22Rv1 (cell line): ENCODE results near the gene LY6G5B.

Experiments used
- ZFX ChIP-seq: fragments of 450-650 bp; IDR thresholded peaks from 2 replicates; pipeline ENCODE4 v1.6.1; 2017; ENCODE audit warnings: antibody characterized with exemption, borderline replicate concordance
- TF ChIP-seq, protein P1 (sequence below): fragments of 450-650 bp; IDR thresholded peaks from 2 replicates; pipeline ENCODE4 v1.5.1; 2017; ENCODE audit warnings: mild to moderate bottlenecking

DNA sequence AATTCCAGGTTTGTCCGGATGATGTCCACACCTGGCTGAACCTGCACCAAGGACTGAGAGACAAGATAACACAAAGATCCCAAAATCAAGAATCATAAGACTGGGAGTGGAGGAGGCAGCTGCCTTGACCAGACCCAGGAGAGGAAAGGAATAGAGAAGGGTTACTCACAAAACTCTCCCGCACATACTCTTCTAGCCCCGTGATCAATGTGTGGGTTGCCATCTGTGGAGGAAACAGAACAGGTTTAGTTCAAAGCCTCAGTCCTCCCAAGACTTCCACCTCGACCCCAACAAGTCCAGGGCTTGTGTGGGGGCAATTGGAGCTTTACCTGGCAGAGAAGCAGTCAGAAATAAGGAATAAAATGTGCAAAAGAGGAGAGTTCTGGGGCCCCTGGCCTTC, 28.4 kb upstream of the LY6G5B start:
- TF ChIP-seq, protein P1, sequence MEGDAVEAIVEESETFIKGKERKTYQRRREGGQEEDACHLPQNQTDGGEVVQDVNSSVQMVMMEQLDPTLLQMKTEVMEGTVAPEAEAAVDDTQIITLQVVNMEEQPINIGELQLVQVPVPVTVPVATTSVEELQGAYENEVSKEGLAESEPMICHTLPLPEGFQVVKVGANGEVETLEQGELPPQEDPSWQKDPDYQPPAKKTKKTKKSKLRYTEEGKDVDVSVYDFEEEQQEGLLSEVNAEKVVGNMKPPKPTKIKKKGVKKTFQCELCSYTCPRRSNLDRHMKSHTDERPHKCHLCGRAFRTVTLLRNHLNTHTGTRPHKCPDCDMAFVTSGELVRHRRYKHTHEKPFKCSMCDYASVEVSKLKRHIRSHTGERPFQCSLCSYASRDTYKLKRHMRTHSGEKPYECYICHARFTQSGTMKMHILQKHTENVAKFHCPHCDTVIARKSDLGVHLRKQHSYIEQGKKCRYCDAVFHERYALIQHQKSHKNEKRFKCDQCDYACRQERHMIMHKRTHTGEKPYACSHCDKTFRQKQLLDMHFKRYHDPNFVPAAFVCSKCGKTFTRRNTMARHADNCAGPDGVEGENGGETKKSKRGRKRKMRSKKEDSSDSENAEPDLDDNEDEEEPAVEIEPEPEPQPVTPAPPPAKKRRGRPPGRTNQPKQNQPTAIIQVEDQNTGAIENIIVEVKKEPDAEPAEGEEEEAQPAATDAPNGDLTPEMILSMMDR = no peak
- no peak for TF ChIP-seq ZFX
